Sigmoid colon (tissue), 7 donors: ENCODE measurements around the gene TRIM75. TPM values are rescaled to one million over a fixed set of nuclear protein-coding genes. Genes with fewer than 3 reads are reported as not detected.
"Not testable (repeated sequence)": the region's sequence is repeated elsewhere in the genome, so short reads cannot be mapped to it uniquely, and the experiment has no call there.

Experiments
- DNase-seq: peaks from one replicate; pipeline ENCODE4 v3.0.0-alpha.2; 2019
- H3K27ac ChIP-seq, 4 donors: fragments of 200-600 bp; sonication (generic); one replicate each; pipeline ENCODE4 v1.5.1; 2016 to 2019; ENCODE audit warnings: mild to moderate bottlenecking in 1 of 4
- H3K27me3 ChIP-seq, 3 donors: fragments of 200-600 bp; sonication (generic); one replicate each; pipeline ENCODE4 v1.5.1; 2019; ENCODE audit warnings: mild to moderate bottlenecking in 1 of 3
- H3K36me3 ChIP-seq, 4 donors: fragments of 200-600 bp; sonication (generic); one replicate each; pipeline ENCODE4 v1.5.1; 2016 to 2019
- H3K4me1 ChIP-seq, 4 donors: fragments of 200-600 bp; sonication (generic); one replicate each; pipeline ENCODE4 v1.5.1; 2017 to 2019
- H3K4me3 ChIP-seq, 4 donors: fragments of 200-600 bp; sonication (generic); one replicate each; pipeline ENCODE4 v1.5.1; 2017 to 2019; ENCODE audit warnings: mild to moderate bottlenecking in 2 of 4, moderate library complexity in 1 of 4
- H3K9me3 ChIP-seq, 4 donors: fragments of 200-600 bp in 3 of 4; sonication (generic) in 3 of 4; one replicate each; pipeline versions ENCODE4 v1.5.1 to v1.6.1; 2013 to 2019
- EP300 ChIP-seq, 4 donors: sonication (generic); formaldehyde crosslinking; IDR thresholded peaks; one replicate each; pipeline ENCODE4 v1.6.1; 2017; ENCODE audit warnings: antibody characterized with exemption in 4 of 4
- POLR2A ChIP-seq, 2 donors: fragments of 450-650 bp; IDR thresholded peaks; one replicate each; pipeline ENCODE4 v1.6.1; 2016; ENCODE audit warnings: antibody characterized with exemption in 2 of 2, mild to moderate bottlenecking in 2 of 2, moderate library complexity in 2 of 2
- POLR2AphosphoS5 ChIP-seq, 4 donors: sonication (generic); formaldehyde crosslinking; IDR thresholded peaks; one replicate each; pipeline ENCODE4 v1.6.1; 2017; ENCODE audit warnings: antibody characterized with exemption in 4 of 4
- WGBS, 2 donors: extraction: QIAGEN DNeasy Blood & Tissue Kit; methylation state at CpG; one replicate each; pipeline ENCODE4 v1.1.7; 2013; 5-methylcytosine and 5-hydroxymethylcytosine counted together
- intact Hi-C: fragments of 100-400 bp; cut with DNase I; formaldehyde crosslinking; loops from one replicate; pipeline ENCODE4 v1.15.1; 2023
- polyA plus RNA-seq, 3 donors: library from polyadenylated mRNA; stranded (reverse); fragments of 200-250 nt; gene quantifications; one replicate each; pipeline ENCODE4 v1.2.3, GENCODE V29; 2013
- total RNA-seq, 4 donors: library from RNA; depleted of rRNA; stranded (reverse); fragments of >200 nt; gene quantifications; one replicate each; pipeline ENCODE4 v1.1.0, GENCODE V29; 2016
- TF ChIP-seq, protein P1 (sequence below), 4 experiments: fragments of 450-650 bp in 3 of 4; fragments of 200-600 bp in 1 of 4; IDR thresholded peaks; one replicate each; pipeline ENCODE4 v1.5.1; 2016 to 2019; ENCODE audit warnings: antibody characterized with exemption in 4 of 4, mild to moderate bottlenecking in 3 of 4, moderate library complexity in 2 of 4
- donor health status: healthy with polysubstance abuse.
- donor health status: Bipolar disorder and iron deficiency.
- donor health status: healthy.

TRIM75 gene
- total and polyA plus RNA-seq, 7 donors: not detected

GRCh38 chr4:165016971-165017370 is 36.7 kb upstream of the TRIM75 start:
- TF ChIP-seq, protein P1, sequence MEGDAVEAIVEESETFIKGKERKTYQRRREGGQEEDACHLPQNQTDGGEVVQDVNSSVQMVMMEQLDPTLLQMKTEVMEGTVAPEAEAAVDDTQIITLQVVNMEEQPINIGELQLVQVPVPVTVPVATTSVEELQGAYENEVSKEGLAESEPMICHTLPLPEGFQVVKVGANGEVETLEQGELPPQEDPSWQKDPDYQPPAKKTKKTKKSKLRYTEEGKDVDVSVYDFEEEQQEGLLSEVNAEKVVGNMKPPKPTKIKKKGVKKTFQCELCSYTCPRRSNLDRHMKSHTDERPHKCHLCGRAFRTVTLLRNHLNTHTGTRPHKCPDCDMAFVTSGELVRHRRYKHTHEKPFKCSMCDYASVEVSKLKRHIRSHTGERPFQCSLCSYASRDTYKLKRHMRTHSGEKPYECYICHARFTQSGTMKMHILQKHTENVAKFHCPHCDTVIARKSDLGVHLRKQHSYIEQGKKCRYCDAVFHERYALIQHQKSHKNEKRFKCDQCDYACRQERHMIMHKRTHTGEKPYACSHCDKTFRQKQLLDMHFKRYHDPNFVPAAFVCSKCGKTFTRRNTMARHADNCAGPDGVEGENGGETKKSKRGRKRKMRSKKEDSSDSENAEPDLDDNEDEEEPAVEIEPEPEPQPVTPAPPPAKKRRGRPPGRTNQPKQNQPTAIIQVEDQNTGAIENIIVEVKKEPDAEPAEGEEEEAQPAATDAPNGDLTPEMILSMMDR (IDR thresholded peaks at IDR 0.05): no peak
- Histone ChIP-seq H3K27ac (no peak overlapping the region), H3K27me3 (no peaks in the 10 kb centered on the region), H3K4me3 (no peak overlapping the region), H3K36me3 (no peaks in the 10 kb centered on the region), H3K9me3 (no peaks in the 10 kb centered on the region), H3K4me1 (no peaks in the 10 kb centered on the region)
- intact Hi-C loops: no loop called here
- DNase-seq: no peak
- 57 to 78% methylated on average over 5 of the region's 5 CpGs for WGBS, 2 donors

- H3K27ac ChIP-seq, DNase-seq, H3K4me3 ChIP-seq, H3K27me3 ChIP-seq, H3K9me3 ChIP-seq, intact Hi-C loops, H3K4me1 ChIP-seq, H3K36me3 ChIP-seq: not testable (repeated sequence)
- 94 to 95% methylated on average over 30 of the region's 30 CpGs for WGBS, 2 donors
Measured at GRCh38 chr4:165019995-165020394, 33.7 kb upstream of the TRIM75 start.

- DNase-seq, H3K27me3 ChIP-seq, H3K4me3 ChIP-seq, H3K27ac ChIP-seq, H3K4me1 ChIP-seq, H3K9me3 ChIP-seq, H3K36me3 ChIP-seq, intact Hi-C loops: not testable (repeated sequence)
- WGBS, 2 donors: 95 to 96% methylated on average over 8 of the region's 8 CpGs
Measured at GRCh38 chr4:165025782-165026181, 27.9 kb upstream of the TRIM75 start.

GRCh38 chr4:165027762-165028402 is 25.8 kb upstream of the TRIM75 start:
- H3K27me3 ChIP-seq: no peaks in the 10 kb centered on the region
- no peak overlapping the region for H3K27ac ChIP-seq
- no peaks in the 10 kb centered on the region for H3K9me3 ChIP-seq
- no peaks in the 10 kb centered on the region for H3K36me3 ChIP-seq
- intact Hi-C loops: no loop called here
- H3K4me3 ChIP-seq: no peak overlapping the region
- 89 to 91% methylated on average over 7 of the region's 7 CpGs for WGBS, 2 donors
- H3K4me1 ChIP-seq: no peaks in the 10 kb centered on the region
- DNase-seq: no peak
- no peak for TF ChIP-seq EP300 (IDR thresholded peaks at IDR 0.05)
- TF ChIP-seq, protein P1 (IDR thresholded peaks at IDR 0.05): no peak

DNA sequence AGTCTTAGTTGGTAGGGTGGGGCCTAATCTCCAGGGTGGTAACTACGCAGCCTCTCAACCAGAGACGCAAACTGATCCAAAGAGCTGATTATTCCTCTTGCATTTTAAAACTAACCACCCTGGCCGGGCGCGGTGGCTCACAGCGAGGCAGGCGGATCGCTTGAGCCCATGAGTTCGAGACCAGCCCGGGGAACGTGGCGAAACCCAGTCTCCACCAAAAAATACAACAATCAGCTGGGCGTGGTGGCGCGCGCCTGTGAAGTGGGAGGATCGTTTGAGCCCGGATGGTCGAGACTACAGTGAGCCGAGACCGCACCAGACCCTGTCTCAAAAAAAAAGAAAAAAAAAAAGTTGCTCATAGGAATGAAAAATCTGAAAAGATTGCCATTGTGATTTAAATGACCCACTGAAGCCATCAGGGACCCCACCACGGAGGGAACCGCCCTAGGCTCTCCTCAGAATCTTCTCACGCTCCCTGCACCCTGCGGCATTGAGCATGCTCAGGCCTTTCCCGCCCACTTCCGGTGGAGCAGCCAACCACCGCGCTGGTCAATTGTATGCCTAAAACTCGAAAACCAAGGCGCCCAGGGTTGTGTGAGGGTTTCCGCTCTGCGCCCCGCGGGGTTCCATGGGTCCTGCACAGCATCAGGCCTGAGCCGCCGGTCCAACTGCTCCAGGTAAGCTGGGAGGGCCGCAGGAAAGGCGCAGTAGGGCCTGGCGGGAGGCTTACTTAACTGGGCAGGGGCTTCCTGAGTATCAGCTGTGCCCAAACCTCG is 22.0 kb upstream of the TRIM75 start, which contains the start of gene TRIM60:
Gene TRIM60 (plus strand): TSS at position 564 of the 776 bp plus-strand sequence. CDS start 8,074 bp downstream, outside the sequence.
- TF ChIP-seq, protein P1 (IDR thresholded peaks at IDR 0.05): no peak
- TF ChIP-seq POLR2A (IDR thresholded peaks at IDR 0.05) (no peak), POLR2AphosphoS5 (IDR thresholded peaks at IDR 0.05) (no peak), EP300 (IDR thresholded peaks at IDR 0.05) (no peak)

DNA sequence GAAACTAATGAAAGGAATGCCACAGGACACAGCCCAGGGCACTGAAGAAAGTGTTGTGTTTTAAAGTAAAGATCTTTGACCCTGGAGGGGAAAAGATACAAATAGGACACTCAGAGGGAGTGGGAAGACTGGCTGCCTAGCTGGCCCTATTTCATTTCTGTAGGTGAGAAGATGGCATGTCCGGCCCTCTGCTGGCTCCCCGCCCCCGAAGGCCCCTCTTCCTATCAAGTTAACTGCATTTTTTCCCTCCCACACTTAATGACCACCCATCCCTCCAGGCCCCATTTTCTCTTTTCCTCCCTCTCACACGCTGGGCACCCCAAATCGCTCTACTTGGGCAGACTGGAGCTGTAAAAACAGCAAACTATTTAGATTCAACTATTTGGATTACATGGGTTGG is 5.5 kb upstream of the TRIM75 start:
- no peaks in the 10 kb centered on the region for H3K36me3 ChIP-seq
- no peaks in the 10 kb centered on the region for H3K27me3 ChIP-seq
- TF ChIP-seq, protein P1 (IDR thresholded peaks at IDR 0.05): no peak
- TF ChIP-seq POLR2AphosphoS5 (IDR thresholded peaks at IDR 0.05) (no peak), POLR2A (IDR thresholded peaks at IDR 0.05) (no peak), EP300 (IDR thresholded peaks at IDR 0.05) (no peak)
- no peak for DNase-seq
- H3K4me3 ChIP-seq: no peak overlapping the region
- no peak overlapping the region for H3K27ac ChIP-seq
- H3K9me3 ChIP-seq: no peaks in the 10 kb centered on the region
- intact Hi-C loops: no loop called here
- WGBS, 2 donors: 73 to 88% methylated on average over 5 of the region's 5 CpGs
- H3K4me1 ChIP-seq: no peaks in the 10 kb centered on the region

More for the DNA sequence above, 22.0 kb upstream of the TRIM75 start, which contains the start of gene TRIM60:
- Histone ChIP-seq H3K27me3 (no peaks in the 10 kb centered on the region), H3K4me3 (no peak within 1 kb of the TSS), H3K27ac (no peak within 1 kb of the TSS), H3K9me3 (no peaks in the 10 kb centered on the region), H3K36me3 (no peaks in the 10 kb centered on the region), H3K4me1 (no peaks in the 10 kb centered on the region)
- DNase-seq: no peak
- intact Hi-C loops: no loop called here
- 96% methylated on average over 41 of the region's 41 CpGs for WGBS, 2 donors
